CD4-positive, alpha-beta memory T cell (primary cell): ENCODE measurements around the gene GEMIN4. TPM values are rescaled to one million over a fixed set of nuclear protein-coding genes. Genes with fewer than 3 reads are reported as not detected.
A peak's percentile ranks its signal among the peaks of the same experiment; 100 is the strongest.
"Not testable (repeated sequence)": the region's sequence is repeated elsewhere in the genome, so short reads cannot be mapped to it uniquely, and the experiment has no call there.

Experiments used
- CTCF ChIA-PET: fragments of 350-600 bp; sonication (Branson Sonifier 250); formaldehyde crosslinking; loops from one replicate; lab custom pipeline; 2021; ENCODE audit warnings: inconsistent platforms; ENCODE audit not compliant: partially characterized antibody; lab: Charles Lee
- POLR2A ChIA-PET: fragments of 350-600 bp; sonication (Branson Sonifier 250); formaldehyde crosslinking; loops from one replicate; lab custom pipeline; 2021; ENCODE audit not compliant: partially characterized antibody; lab: Charles Lee
- DNase-seq, 5 donors: peaks; one replicate each; pipeline versions ENCODE4 v3.0.0 to v3.0.0-alpha.2; 2020 to 2022; ENCODE audit warnings: mixed read lengths in 1 of 5
- H3K27ac ChIP-seq: one replicate; pipeline ENCODE4 v1.7.0; 2013; ENCODE audit warnings: low read depth, low read length
- H3K27me3 ChIP-seq: 2 replicates; pipeline ENCODE4 v1.7.0; 2013; ENCODE audit warnings: mild to moderate bottlenecking, low read length, moderate library complexity; ENCODE audit not compliant: insufficient read depth
- H3K36me3 ChIP-seq: 2 replicates; pipeline ENCODE4 v1.7.0; 2013; ENCODE audit warnings: mild to moderate bottlenecking, low read length, moderate library complexity; ENCODE audit not compliant: insufficient read depth
- H3K4me1 ChIP-seq: 2 replicates; pipeline ENCODE4 v1.7.0; 2013; ENCODE audit warnings: mild to moderate bottlenecking, low read length, moderate library complexity; ENCODE audit not compliant: insufficient read depth
- H3K4me3 ChIP-seq, 2 donors: one replicate each; pipeline ENCODE4 v1.7.0; 2013; ENCODE audit warnings: low read length in 2 of 2, mild to moderate bottlenecking in 1 of 2
- H3K9me3 ChIP-seq, 2 donors: one replicate each; pipeline ENCODE4 v1.7.0; 2013; ENCODE audit warnings: low read length in 2 of 2, control low read depth in 1 of 2; ENCODE audit not compliant: control insufficient read depth in 1 of 2
- H3K27ac Mint-ChIP-seq, 7 donors: one replicate each; pipeline ENCODE4 v1.8.0; 2020 to 2021; ENCODE audit warnings: mixed read lengths in 7 of 7, mild to moderate bottlenecking in 6 of 7, inconsistent platforms in 3 of 7, moderate library complexity in 3 of 7
- H3K27me3 Mint-ChIP-seq, 2 donors: one replicate each; pipeline ENCODE4 v1.8.0; 2020 to 2021; ENCODE audit warnings: mixed read lengths in 2 of 2
- H3K36me3 Mint-ChIP-seq, 2 donors: one replicate each; pipeline ENCODE4 v1.8.0; 2020 to 2021; ENCODE audit warnings: mixed read lengths in 2 of 2, inconsistent platforms in 1 of 2, mild to moderate bottlenecking in 1 of 2
- H3K4me1 Mint-ChIP-seq, 4 donors: one replicate each; pipeline ENCODE4 v1.8.0; 2020 to 2021; ENCODE audit warnings: mixed read lengths in 4 of 4, mild to moderate bottlenecking in 1 of 4
- H3K4me3 Mint-ChIP-seq, 8 donors: one replicate each; pipeline ENCODE4 v1.8.0; 2020 to 2021; ENCODE audit warnings: mixed read lengths in 8 of 8, mild to moderate bottlenecking in 7 of 8, moderate library complexity in 6 of 8, inconsistent platforms in 3 of 8
- H3K9me3 Mint-ChIP-seq, 8 donors: one replicate each; pipeline ENCODE4 v1.8.0; 2020 to 2021; ENCODE audit warnings: mixed read lengths in 8 of 8, mild to moderate bottlenecking in 5 of 8, inconsistent platforms in 3 of 8, moderate library complexity in 1 of 8
- intact Hi-C: fragments of 100-400 bp; cut with micrococcal nuclease; formaldehyde crosslinking; loops from one replicate; pipeline ENCODE4 v1.15.1; 2023
- polyA plus RNA-seq, 2 donors: library from polyadenylated mRNA; unstranded; fragments of 300-500 nt; fragmentation: Illumina TruSeq; gene quantifications; one replicate each; pipeline ENCODE4 v1.2.3, GENCODE V29; 2021
- total RNA-seq, 2 experiments: library from RNA; stranded (reverse); gene quantifications; one replicate each; pipeline ENCODE4 v1.2.3, GENCODE V29; 2021

Gene GEMIN4
- total and polyA plus RNA-seq, 4 experiments from 2014 or later, result 20.6 to 24.7 (median 23.9) TPM

DNA sequence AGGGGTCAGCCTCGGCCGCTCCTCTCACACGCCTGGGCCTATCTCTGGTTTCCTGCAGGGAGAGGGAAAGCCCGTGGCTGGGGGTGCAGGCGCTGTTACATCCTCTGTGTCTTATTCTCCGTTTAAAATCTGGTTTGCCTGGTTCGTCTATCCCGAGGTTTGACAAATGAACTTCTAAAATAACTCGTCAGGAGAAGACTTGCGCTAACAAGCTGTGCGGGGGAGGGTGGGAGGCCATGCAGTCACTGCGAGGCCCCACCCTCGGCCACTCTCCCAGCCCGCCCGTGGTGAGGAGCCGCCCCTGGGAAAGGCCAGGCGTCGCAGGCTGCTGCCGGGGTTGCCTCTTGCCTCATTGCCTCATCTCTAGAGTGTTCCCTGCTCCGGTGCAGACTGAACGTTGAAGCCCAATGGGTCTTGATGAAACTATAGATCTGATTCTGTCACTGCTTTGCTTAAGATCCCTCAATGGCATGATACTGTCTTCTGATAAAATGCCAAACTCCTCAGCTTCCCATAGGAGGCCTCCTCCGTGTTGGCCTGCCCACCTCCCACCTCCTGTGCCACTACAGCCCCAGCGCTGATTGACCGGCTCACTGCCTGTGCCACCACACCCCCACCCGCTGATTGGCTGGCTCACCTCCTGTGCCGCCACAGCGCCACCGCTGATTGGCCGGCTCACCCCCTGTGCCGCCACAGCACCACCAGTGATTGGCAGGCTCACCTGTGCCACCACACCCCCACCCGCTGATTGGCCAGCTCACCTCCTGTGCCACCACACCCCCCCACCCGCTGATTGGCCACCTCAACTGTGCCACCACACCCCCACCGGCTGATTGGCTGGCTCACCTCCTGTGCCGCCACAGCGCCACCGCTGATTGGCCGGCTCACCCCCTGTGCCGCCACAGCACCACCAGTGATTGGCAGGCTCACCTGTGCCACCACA lies 38.1 kb upstream of the GEMIN4 start:
- Mint-ChIP-seq H3K36me3 (peaks cover 23 to 49% of the 10 kb centered on the region in 2 donors), H3K4me1 (peaks cover 6 to 10% (median 8%) of the 10 kb centered on the region in 4 donors)
- H3K27me3 Mint-ChIP-seq, H3K27me3 ChIP-seq, H3K9me3 ChIP-seq, DNase-seq, H3K27ac Mint-ChIP-seq, H3K4me3 ChIP-seq, intact Hi-C loops, H3K4me1 ChIP-seq, H3K4me3 Mint-ChIP-seq, H3K27ac ChIP-seq, H3K9me3 Mint-ChIP-seq: not testable (repeated sequence)
- CTCF ChIA-PET, result interaction anchor here (0.9 kb wide), 1 partner anchor 191 kb away, joined by 4 read pairs; no protein-coding TSS in a partner anchor
- POLR2A ChIA-PET, result interaction anchor here (2.4 kb wide), 1 partner anchor 8 kb away, joined by 10 read pairs; the partner anchor contains the start of genes GLOD4 and MRM3
- peaks cover 46% of the 10 kb centered on the region for H3K36me3 ChIP-seq

DNA sequence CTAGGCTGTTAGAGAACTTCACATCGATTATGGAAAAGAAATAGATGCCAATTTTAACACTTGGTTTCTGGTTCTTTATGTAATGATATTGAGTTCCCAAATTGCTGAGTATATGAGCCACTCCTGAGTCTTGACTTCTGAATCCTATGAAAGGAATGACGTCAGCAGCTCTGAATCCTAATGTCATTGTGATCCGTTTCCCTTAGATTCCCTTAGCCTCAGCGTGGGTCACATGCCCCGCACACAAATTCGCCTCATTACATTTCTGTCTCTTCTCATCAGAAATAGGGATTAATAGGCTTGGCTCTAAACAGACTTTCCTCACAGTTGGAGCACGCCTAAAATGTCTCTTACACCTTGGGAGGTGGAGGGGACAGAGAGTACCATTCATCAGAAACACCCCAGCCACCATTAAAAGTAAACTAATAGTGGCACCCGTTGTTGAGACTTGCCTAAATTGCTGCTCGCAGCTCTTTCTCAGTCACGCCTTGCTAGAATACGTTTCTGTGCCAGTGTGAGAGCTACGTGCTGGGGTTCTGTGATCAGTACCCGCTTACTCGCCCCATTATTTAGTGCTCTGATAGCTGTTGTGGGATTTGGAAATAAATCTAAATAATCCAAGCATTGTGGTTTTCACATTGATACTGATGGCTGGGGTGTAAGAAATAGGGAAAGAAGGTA lies 37.2 kb upstream of the GEMIN4 start:
- Mint-ChIP-seq H3K4me3 (no peak overlapping the region), H3K9me3 (peaks cover 0 to 2% (median 0%) of the 10 kb centered on the region in 8 donors), H3K27ac (no peak overlapping the region), H3K27me3 (no peaks in the 10 kb centered on the region), H3K36me3 (peaks cover 23 to 51% of the 10 kb centered on the region in 2 donors), H3K4me1 (peaks cover 4 to 12% (median 6%) of the 10 kb centered on the region in 4 donors)
- no peak for DNase-seq
- H3K36me3 ChIP-seq, result peaks cover 46% of the 10 kb centered on the region
- peaks cover 6% of the 10 kb centered on the region for H3K4me1 ChIP-seq
- H3K27ac ChIP-seq, result no peak overlapping the region
- H3K9me3 ChIP-seq, result no peaks in the 10 kb centered on the region
- CTCF ChIA-PET, result interaction anchor here (0.9 kb wide), 1 partner anchor 192 kb away, joined by 4 read pairs; no protein-coding TSS in a partner anchor
- H3K4me3 ChIP-seq, result no peak overlapping the region
- POLR2A ChIA-PET, result no interaction called here
- H3K27me3 ChIP-seq, result no peaks in the 10 kb centered on the region
- intact Hi-C loops, result no loop called here

DNA sequence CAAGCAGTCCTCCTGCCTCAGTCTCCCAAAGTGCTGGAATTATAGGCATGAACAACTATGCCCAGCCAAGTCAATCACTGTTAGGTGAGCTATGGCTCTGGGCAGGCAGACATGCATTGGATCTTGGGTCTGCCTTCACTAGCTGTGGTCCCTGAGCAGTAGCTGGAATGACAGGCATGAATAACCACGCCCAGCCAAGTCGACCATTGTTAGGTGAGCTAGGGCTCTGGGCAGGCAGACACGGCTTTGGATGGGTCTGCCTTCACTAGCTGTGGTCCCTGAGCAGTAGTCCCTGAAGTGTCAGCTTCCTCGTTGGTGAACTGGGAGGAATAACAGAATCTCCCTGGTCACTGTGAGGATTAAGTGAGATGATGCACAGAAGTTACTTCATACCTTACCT lies 36.5 kb upstream of the GEMIN4 start:
- CTCF ChIA-PET, result interaction anchor here (0.9 kb wide), 1 partner anchor 192 kb away, joined by 8 read pairs; no protein-coding TSS in a partner anchor
- DNase-seq, result no peak
- no peak overlapping the region for H3K4me3 ChIP-seq
- intact Hi-C loops, result no loop called here
- no peaks in the 10 kb centered on the region for H3K9me3 ChIP-seq
- no peak overlapping the region for H3K27ac ChIP-seq
- peaks cover 46% of the 10 kb centered on the region for H3K36me3 ChIP-seq
- Mint-ChIP-seq H3K4me3 (no peak overlapping the region), H3K36me3 (peaks cover 20 to 54% of the 10 kb centered on the region in 2 donors), H3K4me1 (peaks cover 7 to 15% (median 12%) of the 10 kb centered on the region in 4 donors), H3K27ac (no peak overlapping the region), H3K9me3 (peaks cover 0 to 2% (median 0%) of the 10 kb centered on the region in 8 donors), H3K27me3 (no peaks in the 10 kb centered on the region)
- POLR2A ChIA-PET, result no interaction called here
- H3K27me3 ChIP-seq, result no peaks in the 10 kb centered on the region
- peaks cover 14% of the 10 kb centered on the region for H3K4me1 ChIP-seq

DNA sequence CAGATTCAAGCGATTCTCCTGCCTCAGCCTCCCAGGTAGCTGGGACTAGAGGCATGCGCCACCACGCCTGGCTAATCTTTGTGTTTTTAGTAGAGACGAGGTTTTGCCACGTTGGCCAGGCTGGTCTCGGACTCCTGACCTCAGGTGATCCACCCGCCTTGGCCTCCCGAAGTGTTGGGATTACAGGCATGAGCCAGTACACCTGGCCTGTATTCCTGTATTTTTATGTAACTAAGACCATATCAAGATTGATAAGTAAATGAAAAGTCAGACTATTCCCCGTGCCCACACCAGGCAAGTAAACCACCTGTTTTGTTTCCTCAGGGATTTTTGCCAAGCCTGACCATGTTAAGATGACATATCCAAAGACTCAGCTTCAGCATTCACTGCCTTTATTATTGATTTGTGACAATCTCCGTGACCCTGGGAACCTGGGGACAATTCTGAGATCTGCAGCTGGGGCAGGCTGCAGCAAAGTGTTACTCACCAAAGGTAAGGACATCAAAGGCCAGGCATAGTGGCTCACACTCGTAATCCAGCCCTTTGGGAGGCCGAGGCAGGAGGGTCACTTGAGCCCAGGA lies 35.7 kb upstream of the GEMIN4 start:
- Mint-ChIP-seq H3K4me1 (peaks cover 13 to 20% (median 19%) of the 10 kb centered on the region in 4 donors), H3K9me3 (peaks cover 0 to 2% (median 0%) of the 10 kb centered on the region in 8 donors), H3K27ac (no peak overlapping the region), H3K27me3 (no peaks in the 10 kb centered on the region), H3K4me3 (no peak overlapping the region), H3K36me3 (peaks cover 18 to 55% of the 10 kb centered on the region in 2 donors)
- no peaks in the 10 kb centered on the region for H3K27me3 ChIP-seq
- no peak for DNase-seq
- H3K9me3 ChIP-seq, result no peaks in the 10 kb centered on the region
- ChIA-PET POLR2A (no interaction called here), CTCF (no interaction called here)
- H3K27ac ChIP-seq, result no peak overlapping the region
- no peak overlapping the region for H3K4me3 ChIP-seq
- intact Hi-C loops, result no loop called here
- H3K4me1 ChIP-seq, result peaks cover 22% of the 10 kb centered on the region
- peaks cover 46% of the 10 kb centered on the region for H3K36me3 ChIP-seq

DNA sequence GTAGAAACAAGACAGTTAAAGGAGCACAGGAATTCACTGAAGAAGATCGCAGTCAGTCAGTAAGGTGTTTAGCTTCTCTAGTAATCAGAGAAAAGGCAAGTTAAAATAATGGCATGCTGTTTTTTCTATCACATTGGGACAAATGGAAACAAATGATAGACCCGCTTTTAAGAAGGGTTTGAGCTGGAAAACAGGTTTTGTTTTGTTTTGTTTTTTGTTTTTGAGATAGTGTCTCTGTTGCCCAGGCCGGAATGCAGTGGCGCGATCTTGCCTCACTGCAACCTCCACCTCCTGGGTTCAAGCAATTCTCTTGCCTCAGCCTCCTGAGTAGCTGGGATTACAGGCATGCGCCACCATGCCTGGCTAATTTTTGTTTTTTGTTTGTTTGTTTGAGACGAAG lies 33.8 kb upstream of the GEMIN4 start:
- Mint-ChIP-seq H3K4me1 (peaks cover 19 to 37% (median 31%) of the 10 kb centered on the region in 4 donors), H3K36me3 (peaks cover 2 to 57% of the 10 kb centered on the region in 2 donors)
- H3K27me3 Mint-ChIP-seq, POLR2A ChIA-PET, DNase-seq, CTCF ChIA-PET, H3K4me3 Mint-ChIP-seq, H3K9me3 ChIP-seq, H3K4me3 ChIP-seq, H3K27me3 ChIP-seq, H3K9me3 Mint-ChIP-seq, intact Hi-C loops, H3K27ac ChIP-seq, H3K27ac Mint-ChIP-seq: not testable (repeated sequence)
- H3K36me3 ChIP-seq, result peaks cover 28% of the 10 kb centered on the region
- peaks cover 31% of the 10 kb centered on the region for H3K4me1 ChIP-seq

DNA sequence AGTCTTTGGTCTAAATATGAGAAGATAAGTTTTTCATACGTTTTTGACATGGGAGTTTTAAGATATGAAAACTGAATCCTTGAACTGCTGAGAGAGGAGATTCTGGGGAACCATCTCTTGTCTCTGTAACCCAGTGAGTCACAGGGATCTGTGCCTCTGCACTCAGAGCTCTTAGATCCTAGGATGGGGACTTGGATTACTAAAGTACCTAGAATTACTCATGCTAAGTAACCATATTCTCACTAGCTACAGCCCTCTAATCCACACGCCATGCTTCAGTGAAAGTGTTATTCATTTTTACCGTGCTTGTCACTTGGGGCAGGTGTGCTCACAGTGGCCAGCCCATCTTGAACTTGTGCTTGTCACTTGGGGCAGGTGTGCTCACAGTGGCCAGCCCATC lies 32.1 kb upstream of the GEMIN4 start:
- Histone ChIP-seq H3K4me3 (no peak overlapping the region), H3K36me3 (peaks cover 15% of the 10 kb centered on the region), H3K27ac (no peak overlapping the region), H3K4me1 (peaks cover 38% of the 10 kb centered on the region), H3K27me3 (no peaks in the 10 kb centered on the region), H3K9me3 (no peaks in the 10 kb centered on the region)
- H3K4me1 Mint-ChIP-seq, result peaks cover 22 to 43% (median 36%) of the 10 kb centered on the region in 4 donors
- ChIA-PET CTCF (interaction anchor here (1.3 kb wide), 1 partner anchor 212 kb away, joined by 3 read pairs; the partner anchor contains the start of gene TIMM22), POLR2A (no interaction called here)
- intact Hi-C loops, result no loop called here
- H3K9me3 Mint-ChIP-seq, result peaks cover 0 to 3% (median 0%) of the 10 kb centered on the region in 8 donors
- DNase-seq, result no peak
- H3K4me3 Mint-ChIP-seq, result peak overlapping the region in 7 of 8 donors; percentile 23 to 98 (median 63)
- peaks cover 0 to 48% of the 10 kb centered on the region in 2 donors for H3K36me3 Mint-ChIP-seq
- peak overlapping the region in 3 of 7 donors; percentile 16 to 99 (median 66) for H3K27ac Mint-ChIP-seq
- H3K27me3 Mint-ChIP-seq, result no peaks in the 10 kb centered on the region
